RPMI7951 (cell line): Measurements from ENCODE around the gene BBS4. TPM values are rescaled to one million over a fixed set of nuclear protein-coding genes. Genes with fewer than 3 reads are reported as not detected.
"Not testable (repeated sequence)": the region's sequence is repeated elsewhere in the genome, so short reads cannot be mapped to it uniquely, and the experiment has no call there.

Experiments used
- DNase-seq: peaks from one replicate; pipeline ENCODE4 v3.0.0-alpha.2; 2012; ENCODE audit warnings: low read depth
- total RNA-seq: library from RNA; depleted of rRNA; stranded (reverse); fragments of >200 nt; shearing (Covaris generic); gene quantifications from 2 replicates; pipeline ENCODE4 v1.2.3, GENCODE V29; 2014; rRNA removed

Gene BBS4
- total RNA-seq: 24.4 and 26.7 TPM in 2 replicates

DNA sequence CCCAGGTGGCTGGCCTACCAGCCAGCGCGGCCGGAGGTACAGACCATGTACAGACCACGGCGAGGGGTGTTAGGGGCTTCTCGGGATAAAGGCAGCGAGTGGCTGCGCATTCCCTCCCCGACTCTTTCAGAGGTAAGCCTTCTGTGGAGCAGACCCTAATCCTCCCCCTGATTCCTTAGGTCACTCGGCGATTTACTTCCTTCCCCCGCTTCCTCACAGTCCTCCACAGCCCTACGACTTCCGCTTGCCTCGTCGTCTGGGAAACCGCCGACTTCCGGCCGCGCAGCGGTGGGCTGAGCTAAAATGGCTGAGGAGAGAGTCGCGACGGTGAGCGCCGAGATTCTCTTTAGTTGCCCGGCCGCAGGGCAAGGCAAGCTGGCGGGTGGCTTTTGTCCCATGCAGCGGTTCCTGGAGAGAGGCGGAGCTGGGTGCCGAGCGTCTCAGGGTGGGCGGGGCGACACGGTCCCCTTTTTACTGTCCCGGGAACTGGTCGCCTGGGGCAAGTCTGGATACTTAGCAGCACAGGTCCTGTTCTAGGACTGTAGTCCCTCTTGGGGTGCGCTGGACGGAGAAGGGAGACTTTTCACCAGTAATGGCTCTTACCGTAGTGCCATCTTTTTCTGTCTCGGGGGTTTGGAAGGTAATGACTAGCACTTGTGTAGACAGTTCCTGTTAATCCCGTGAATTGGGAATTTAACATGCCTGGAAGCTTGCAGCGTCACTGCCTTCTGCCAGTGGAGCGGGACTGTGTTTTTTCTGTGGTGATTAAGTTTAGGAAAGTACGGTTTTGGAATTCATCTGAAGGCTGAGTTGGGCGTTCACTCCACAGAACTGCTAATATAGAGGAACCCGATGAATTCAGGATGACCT is at the start of gene BBS4, which contains the start of gene HIGD2B:
Gene BBS4, plus strand, starts transcription at position 283 of the 870 bp plus-strand sequence. Its CDS starts 21 bp downstream, at position 304.
Gene HIGD2B, minus strand, starts transcription at position 258 of the 870 bp plus-strand sequence. CDS start 9,808 bp downstream, outside the sequence.
- peak; percentile 93 for DNase-seq

- DNase-seq: peak; percentile 92
Observed at GRCh38 chr15:72636519-72637282, 49.3 kb upstream of the BBS4 start.

DNA sequence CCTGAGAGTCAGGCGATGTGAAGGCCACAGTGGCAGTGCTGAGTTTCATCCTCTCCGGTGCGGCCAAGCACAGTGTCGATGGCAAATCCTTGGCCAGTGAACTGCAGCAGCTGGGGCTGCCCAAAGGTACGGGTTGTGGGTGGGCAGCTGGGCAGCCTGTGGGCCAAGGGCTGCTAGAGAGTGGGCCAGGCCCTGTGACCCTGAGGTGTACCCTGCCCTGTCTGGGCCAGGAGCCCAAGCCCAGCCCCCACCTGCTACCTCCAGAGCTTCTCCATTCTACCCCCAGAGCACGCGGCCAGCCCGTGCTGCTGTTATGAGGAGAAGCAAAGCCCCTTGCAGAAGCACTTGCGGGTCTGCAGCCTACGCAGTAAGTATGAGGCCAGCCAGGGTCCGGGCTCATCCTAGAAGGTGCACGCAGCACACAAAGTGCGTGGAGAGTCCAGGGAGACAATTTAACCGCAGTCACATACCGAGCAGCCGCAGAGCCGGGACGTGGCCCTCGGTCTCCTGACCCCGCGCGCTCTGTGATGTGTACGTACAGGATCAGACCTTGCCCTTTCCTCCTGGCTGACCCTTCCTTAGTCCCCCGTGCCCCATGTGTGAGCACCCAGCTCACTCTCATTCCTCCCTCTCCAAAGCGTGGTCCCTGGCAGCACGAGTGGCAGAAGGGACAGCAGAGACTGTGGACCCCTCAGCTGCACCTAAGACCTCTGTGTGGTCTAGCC is 46.1 kb upstream of the BBS4 start:
- DNase-seq: not testable (repeated sequence)

DNA sequence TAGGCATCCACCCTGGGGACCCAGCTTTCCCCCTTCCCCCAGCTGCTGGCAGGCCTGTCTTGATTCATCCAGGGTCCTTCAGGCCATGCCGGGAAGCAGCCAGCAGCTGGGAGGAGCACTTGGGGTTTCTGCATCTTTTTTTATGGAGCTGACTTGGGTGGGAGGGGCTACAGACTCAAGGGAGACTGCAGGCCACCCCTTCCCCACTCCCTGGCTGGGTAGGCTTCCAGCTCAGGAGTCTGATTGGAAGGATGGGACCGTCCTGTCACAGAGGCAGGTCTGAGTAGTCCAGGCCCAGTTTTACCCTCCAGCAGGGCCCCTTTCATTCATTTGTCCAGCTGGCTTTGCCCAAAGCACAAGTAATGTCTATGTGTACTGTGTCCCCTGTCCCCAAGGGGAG is 43.7 kb upstream of the BBS4 start:
- not testable (repeated sequence) for DNase-seq

GRCh38 chr15:72648631-72649253 is 37.3 kb upstream of the BBS4 start:
- not testable (repeated sequence) for DNase-seq

DNA sequence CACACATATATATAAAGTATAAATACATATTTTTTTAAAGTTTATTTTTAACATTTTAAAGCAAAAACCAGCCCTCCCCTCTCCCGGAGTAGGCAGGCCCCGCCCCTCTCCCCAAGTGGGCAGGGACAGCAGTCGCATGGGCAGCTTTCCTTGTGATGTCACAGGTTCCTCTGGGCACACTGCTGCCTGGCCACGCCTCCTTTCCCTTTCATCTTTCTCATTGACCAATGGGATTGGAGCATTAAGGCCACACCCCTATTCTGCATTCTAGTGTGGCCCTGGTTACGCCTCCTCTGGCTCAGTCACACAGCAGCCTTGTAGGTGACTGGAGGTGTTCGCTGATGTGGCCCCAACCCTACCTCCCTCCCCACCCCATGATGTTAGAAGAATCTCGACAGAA is 31.6 kb upstream of the BBS4 start, which contains the start of gene GOLGA6B:
Gene GOLGA6B, plus strand, starts transcription at position 301 of the 400 bp plus-strand sequence. Its CDS starts 41 bp downstream, at position 342.
- DNase-seq: not testable (repeated sequence)

GRCh38 chr15:72656014-72656413 is 30.0 kb upstream of the BBS4 start:
- DNase-seq: not testable (repeated sequence)

DNA sequence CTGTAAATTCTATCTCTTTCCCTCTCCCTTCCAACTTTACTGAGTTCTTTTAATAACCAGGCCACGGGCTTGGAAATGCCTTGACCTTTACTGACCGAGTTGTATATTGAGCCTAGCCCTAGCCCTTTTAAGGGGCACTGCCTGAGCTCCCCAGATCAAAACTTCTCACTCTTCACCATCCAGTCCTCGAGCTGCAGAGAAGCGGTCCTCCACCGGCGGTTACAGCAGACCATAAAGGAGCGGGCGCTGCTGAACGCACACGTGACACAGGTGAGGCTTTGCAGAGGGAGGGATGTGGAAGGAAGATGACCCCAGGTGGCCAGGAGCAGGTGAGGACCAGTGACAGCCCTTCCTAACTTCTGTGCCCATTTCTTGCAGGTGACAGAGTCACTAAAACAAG is 24.9 kb upstream of the BBS4 start:
- DNase-seq: not testable (repeated sequence)

- not testable (repeated sequence) for DNase-seq
Observed at GRCh38 chr15:72663931-72664330, 22.1 kb upstream of the BBS4 start.

GRCh38 chr15:72665706-72666105 is 20.3 kb upstream of the BBS4 start:
- not testable (repeated sequence) for DNase-seq

DNA sequence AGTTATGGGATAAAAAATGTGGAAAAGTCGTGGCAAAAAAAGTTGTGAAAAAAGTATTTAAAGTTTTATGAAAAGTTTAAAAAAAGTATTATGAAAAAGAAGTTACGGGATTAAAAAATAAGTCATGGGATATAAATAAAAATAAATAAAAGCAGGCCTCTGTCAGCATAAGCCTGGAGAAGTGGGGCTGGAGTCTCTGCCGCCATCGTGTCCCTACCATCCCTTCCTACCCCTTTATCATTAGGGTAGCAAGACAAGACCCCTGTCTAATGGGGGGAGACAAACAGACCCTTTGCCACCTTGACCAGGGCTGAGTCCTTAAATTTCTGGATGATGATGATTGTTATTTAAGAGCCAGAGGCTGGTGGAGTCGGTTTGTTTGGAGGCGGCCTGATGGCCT is 16.2 kb upstream of the BBS4 start:
- not testable (repeated sequence) for DNase-seq

GRCh38 chr15:72670656-72671352 is 15.2 kb upstream of the BBS4 start:
- peak; percentile 78 for DNase-seq

- DNase-seq: no peak
Observed at GRCh38 chr15:72671525-72671924, 14.5 kb upstream of the BBS4 start.

DNA sequence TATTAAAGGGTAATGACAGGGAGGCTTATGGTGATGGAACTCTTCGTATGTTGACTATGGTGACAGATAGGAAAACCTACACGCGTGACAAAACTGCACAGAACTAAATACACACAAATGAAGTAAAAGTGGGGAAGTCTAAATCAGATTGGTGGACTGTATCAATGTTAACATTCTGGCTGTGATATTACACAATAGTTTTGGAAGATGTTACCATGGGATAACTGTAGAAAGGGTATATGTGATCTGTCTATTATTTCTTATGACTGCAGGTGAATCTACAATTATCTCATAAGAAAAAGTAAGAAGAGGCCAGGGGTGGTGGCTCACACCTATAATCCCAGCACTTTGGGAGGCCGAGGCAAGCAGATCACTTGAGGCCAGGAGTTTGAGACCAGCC is 9.2 kb upstream of the BBS4 start:
- DNase-seq: no peak

- DNase-seq: no peak
Observed at GRCh38 chr15:72680931-72681330, 5.1 kb upstream of the BBS4 start.

GRCh38 chr15:72682772-72683171 is 3.2 kb upstream of the BBS4 start:
- DNase-seq: no peak

DNA sequence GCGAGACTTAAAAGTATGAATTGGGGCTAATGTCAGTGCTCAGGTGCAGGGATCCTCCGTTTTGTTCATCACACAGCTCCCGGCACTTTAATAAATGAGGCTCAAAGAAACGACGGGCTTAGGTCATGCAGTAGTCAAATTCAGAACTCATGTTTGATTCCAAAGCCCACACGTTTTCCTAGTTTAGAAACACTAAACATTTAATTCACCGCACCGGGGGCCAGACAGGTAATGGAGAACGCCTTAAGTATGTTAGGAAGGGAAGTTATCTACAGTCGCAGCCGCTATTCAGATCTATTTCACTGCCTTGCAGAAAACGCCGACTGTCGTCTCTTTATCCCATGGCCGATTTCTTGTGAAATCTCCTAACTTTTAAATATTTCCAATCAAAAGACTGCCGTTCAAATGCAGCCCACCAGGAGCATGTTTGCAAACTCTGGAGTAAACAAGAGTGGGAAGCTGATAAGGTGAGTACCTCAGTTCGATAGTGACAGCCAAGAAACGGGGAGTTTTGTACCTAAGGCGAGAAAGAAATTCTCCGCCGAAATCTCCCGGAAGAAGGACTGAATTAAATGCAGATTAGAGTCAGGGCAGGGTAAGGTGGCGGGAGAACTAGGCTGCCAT is 594 bp upstream of the BBS4 start:
- DNase-seq: peak; percentile 2

- no peak for DNase-seq
Observed at GRCh38 chr15:72688697-72689096, 2.7 kb downstream of the BBS4 start.

- DNase-seq: no peak
Observed at GRCh38 chr15:72690938-72691337, 4.9 kb downstream of the BBS4 start.

GRCh38 chr15:72698938-72699337 is 12.9 kb downstream of the BBS4 start:
- DNase-seq: no peak
